Cardiac septum (tissue), 1 donor: Measurements from ENCODE around the gene WDR86. TPM values are rescaled to one million over a fixed set of nuclear protein-coding genes. Genes with fewer than 3 reads are reported as not detected.

Source experiments
- DNase-seq: peaks from one replicate; pipeline ENCODE4 v3.0.0-alpha.2; 2020; ENCODE audit warnings: low spot score
- intact Hi-C: fragments of 100-400 bp; cut with DNase I; formaldehyde crosslinking; loops from one replicate; pipeline ENCODE4 v1.14.0; 2022
- total RNA-seq: library from RNA; stranded (reverse); fragmentation: NEBNext Ultra II Directional; extraction: Animal tissue kit (Norgen Biotek cat#: 25700); gene quantifications from one replicate; pipeline ENCODE4 v1.2.1, GENCODE V29; 2021
- donor health status: DM: no; HTN: no; CAD: no.

WDR86 gene
- total RNA-seq, 1 donor from 2014 or later = not detected

- no peak for DNase-seq
- intact Hi-C loops = no loop called here
Observed at GRCh38 chr7:151396328-151396970, 13.4 kb downstream of the WDR86 start.

GRCh38 chr7:151395036-151395367 lies 14.8 kb downstream of the WDR86 start:
- no peak for DNase-seq
- intact Hi-C loops = no loop called here

- intact Hi-C loops = no loop called here
- no peak for DNase-seq
Observed at GRCh38 chr7:151394076-151395035, 15.5 kb downstream of the WDR86 start.

GRCh38 chr7:151393031-151393977 lies 16.5 kb downstream of the WDR86 start:
- intact Hi-C loops = no loop called here
- no peak for DNase-seq

- intact Hi-C loops = no loop called here
- no peak for DNase-seq
Observed at GRCh38 chr7:151392426-151392825, 17.4 kb downstream of the WDR86 start.

- intact Hi-C loops = no loop called here
- DNase-seq = no peak
Observed at GRCh38 chr7:151392002-151392401, 17.8 kb downstream of the WDR86 start.

GRCh38 chr7:151391358-151391730 lies 18.5 kb downstream of the WDR86 start:
- no peak for DNase-seq

GRCh38 chr7:151390598-151391357 lies 19.1 kb downstream of the WDR86 start:
- no peak for DNase-seq
- intact Hi-C loops = no loop called here

More at GRCh38 chr7:151391358-151391730, 18.5 kb downstream of the WDR86 start:
- intact Hi-C loops = no loop called here

GRCh38 chr7:151389768-151390597 lies 19.9 kb downstream of the WDR86 start:
- intact Hi-C loops = no loop called here
- DNase-seq = no peak

GRCh38 chr7:151389096-151389767 lies 20.6 kb downstream of the WDR86 start:
- intact Hi-C loops = no loop called here
- DNase-seq = no peak

- intact Hi-C loops = no loop called here
- DNase-seq = no peak
Observed at GRCh38 chr7:151388430-151388829, 21.4 kb downstream of the WDR86 start.

GRCh38 chr7:151388007-151388297 lies 21.9 kb downstream of the WDR86 start:
- intact Hi-C loops = no loop called here

GRCh38 chr7:151387161-151388006 lies 22.5 kb downstream of the WDR86 start:
- DNase-seq = no peak
- intact Hi-C loops = no loop called here

More at GRCh38 chr7:151388007-151388297, 21.9 kb downstream of the WDR86 start:
- DNase-seq = no peak

GRCh38 chr7:151386301-151387160 lies 23.3 kb downstream of the WDR86 start:
- intact Hi-C loops = no loop called here
- no peak for DNase-seq

GRCh38 chr7:151385626-151386300 lies 24.1 kb downstream of the WDR86 start:
- intact Hi-C loops = no loop called here

More at GRCh38 chr7:151385626-151386300, 24.1 kb downstream of the WDR86 start:
- no peak for DNase-seq
